Astrocyte (in vitro differentiated cells and primary cell): ENCODE measurements around the gene LMCD1. TPM values are rescaled to one million over a fixed set of nuclear protein-coding genes. Genes with fewer than 3 reads are reported as not detected.

ENCODE experiments used
- DNase-seq: peaks from one replicate; pipeline ENCODE4 v3.0.0-alpha.2; 2010; ENCODE audit warnings: low read depth
- FAIRE-seq: peaks from 2 replicates; lab custom pipeline; 2011; peaks lifted over from hg19 to GRCh38; lab: Jason Lieb, UNC
- H2AFZ ChIP-seq: 2 replicates; pipeline ENCODE4 v1.6.0; 2012; ENCODE audit warnings: low read depth, low read length, inconsistent platforms
- H3K27ac ChIP-seq: 2 replicates; pipeline ENCODE4 v1.5.1; 2011; ENCODE audit warnings: low read depth, low read length, inconsistent platforms
- H3K27me3 ChIP-seq: 2 replicates; pipeline ENCODE4 v1.6.0; 2011; ENCODE audit warnings: low read length, inconsistent platforms; ENCODE audit not compliant: insufficient read depth
- H3K36me3 ChIP-seq: 2 replicates; pipeline ENCODE4 v1.5.1; 2011; ENCODE audit warnings: low read length, inconsistent platforms; ENCODE audit not compliant: insufficient read depth
- H3K4me1 ChIP-seq: 2 replicates; pipeline ENCODE4 v1.5.1; 2011; ENCODE audit warnings: low read length, inconsistent platforms; ENCODE audit not compliant: insufficient read depth
- H3K4me2 ChIP-seq: 2 replicates; pipeline ENCODE4 v1.6.0; 2012; ENCODE audit warnings: low read length, inconsistent platforms
- H3K4me3 ChIP-seq: 2 replicates; pipeline ENCODE4 v1.5.1; 2011; ENCODE audit warnings: low read depth, mild to moderate bottlenecking, low read length, inconsistent platforms; ENCODE audit not compliant: insufficient read depth
- H3K79me2 ChIP-seq: 2 replicates; pipeline ENCODE4 v1.6.0; 2012; ENCODE audit warnings: mild to moderate bottlenecking, low read length, inconsistent platforms; ENCODE audit not compliant: insufficient read depth
- H3K9ac ChIP-seq: 2 replicates; pipeline ENCODE4 v1.6.0; 2012; ENCODE audit warnings: mild to moderate bottlenecking, low read length, inconsistent platforms
- H3K9me3 ChIP-seq: 2 replicates; pipeline ENCODE4 v1.5.1; 2012; ENCODE audit warnings: low read depth, mild to moderate bottlenecking, low read length, inconsistent platforms; ENCODE audit not compliant: insufficient read depth
- H4K20me1 ChIP-seq: 2 replicates; pipeline ENCODE4 v1.6.0; 2012; ENCODE audit warnings: low read length, inconsistent platforms; ENCODE audit not compliant: insufficient read depth
- H3K27ac Mint-ChIP-seq: one replicate; pipeline ENCODE4 v1.8.0; 2021; ENCODE audit warnings: mild to moderate bottlenecking, mixed read lengths; ENCODE audit not compliant: unreplicated experiment
- H3K27me3 Mint-ChIP-seq: one replicate; pipeline ENCODE4 v1.8.0; 2021; ENCODE audit warnings: low read depth, mixed read lengths; ENCODE audit not compliant: unreplicated experiment
- H3K36me3 Mint-ChIP-seq: one replicate; pipeline ENCODE4 v1.8.0; 2021; ENCODE audit warnings: low read depth, mixed read lengths; ENCODE audit not compliant: unreplicated experiment
- H3K4me1 Mint-ChIP-seq: one replicate; pipeline ENCODE4 v1.8.0; 2021; ENCODE audit warnings: low read depth, mixed read lengths; ENCODE audit not compliant: unreplicated experiment
- H3K4me3 Mint-ChIP-seq: one replicate; pipeline ENCODE4 v1.8.0; 2021; ENCODE audit warnings: mild to moderate bottlenecking, moderate library complexity, mixed read lengths; ENCODE audit not compliant: unreplicated experiment
- H3K9me3 Mint-ChIP-seq: one replicate; pipeline ENCODE4 v1.8.0; 2021; ENCODE audit warnings: mild to moderate bottlenecking, mixed read lengths; ENCODE audit not compliant: unreplicated experiment
- EZH2 ChIP-seq: IDR thresholded peaks from 2 replicates; pipeline ENCODE4 v1.6.1; 2012; ENCODE audit warnings: mild to moderate bottlenecking, low read length, inconsistent platforms; ENCODE audit not compliant: insufficient read depth
- total RNA-seq: library from RNA; stranded (reverse); gene quantifications from 2 replicates; pipeline ENCODE4 v1.2.1, GENCODE V29; 2021
- TF ChIP-seq, protein P1 (sequence below): IDR thresholded peaks from 2 replicates; pipeline ENCODE4 v1.5.1; 2011; ENCODE audit warnings: low read depth, mild to moderate bottlenecking, inconsistent platforms, low read length, moderate library complexity; ENCODE audit not compliant: insufficient read depth

Gene LMCD1
- total RNA-seq, 1 donor from 2014 or later = 374 TPM

DNA sequence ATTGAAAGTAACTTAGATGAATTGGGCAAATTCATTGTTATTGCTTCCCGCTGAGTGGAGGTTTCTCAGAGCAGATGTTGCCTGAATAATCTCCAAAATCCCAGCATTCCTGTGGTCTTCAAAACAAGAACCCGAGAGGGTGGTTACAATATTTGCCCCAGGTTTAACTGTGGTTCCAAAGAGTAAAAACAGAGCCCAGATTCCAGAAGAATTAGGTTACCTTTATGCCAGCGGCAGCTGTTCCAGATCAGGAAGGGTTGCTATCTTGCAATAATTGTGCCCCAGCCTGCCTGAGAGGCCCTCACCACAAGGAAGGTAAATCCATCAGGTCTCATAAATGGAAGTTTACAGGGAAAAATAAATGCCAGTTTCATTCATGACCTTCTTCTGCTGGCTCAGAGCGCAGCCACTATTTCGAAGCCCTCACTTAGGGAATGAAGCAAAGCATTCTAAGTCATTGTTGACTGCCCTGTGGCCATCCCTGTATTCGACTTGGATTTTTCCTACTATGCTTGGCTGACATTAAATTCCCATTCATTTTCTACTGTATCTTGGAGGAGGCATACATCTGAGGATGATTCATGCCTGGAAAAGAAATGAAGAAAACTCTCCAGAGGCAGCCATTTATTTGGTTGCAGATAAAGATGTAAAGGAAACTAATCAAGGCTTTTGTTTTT lies 88.4 kb downstream of the LMCD1 start:
- H3K4me3 ChIP-seq = no peak overlapping the region
- peak overlapping the region; percentile 27 for H3K9ac ChIP-seq
- H3K4me2 ChIP-seq = peak overlapping the region; percentile 20
- H3K9me3 ChIP-seq = no peaks in the 10 kb centered on the region
- FAIRE-seq (peak; percentile 63), DNase-seq (peak; percentile 93)
- H3K9me3 Mint-ChIP-seq = no peaks in the 10 kb centered on the region
- H3K36me3 Mint-ChIP-seq = no peaks in the 10 kb centered on the region
- no peaks in the 10 kb centered on the region for H3K36me3 ChIP-seq
- no peaks in the 10 kb centered on the region for H4K20me1 ChIP-seq
- no peaks in the 10 kb centered on the region for H3K27me3 ChIP-seq
- H3K4me1 ChIP-seq = peaks cover 10% of the 10 kb centered on the region
- no peak overlapping the region for H3K4me3 Mint-ChIP-seq
- no peaks in the 10 kb centered on the region for H3K79me2 ChIP-seq
- TF ChIP-seq EZH2 = no peak
- TF ChIP-seq, protein P1, sequence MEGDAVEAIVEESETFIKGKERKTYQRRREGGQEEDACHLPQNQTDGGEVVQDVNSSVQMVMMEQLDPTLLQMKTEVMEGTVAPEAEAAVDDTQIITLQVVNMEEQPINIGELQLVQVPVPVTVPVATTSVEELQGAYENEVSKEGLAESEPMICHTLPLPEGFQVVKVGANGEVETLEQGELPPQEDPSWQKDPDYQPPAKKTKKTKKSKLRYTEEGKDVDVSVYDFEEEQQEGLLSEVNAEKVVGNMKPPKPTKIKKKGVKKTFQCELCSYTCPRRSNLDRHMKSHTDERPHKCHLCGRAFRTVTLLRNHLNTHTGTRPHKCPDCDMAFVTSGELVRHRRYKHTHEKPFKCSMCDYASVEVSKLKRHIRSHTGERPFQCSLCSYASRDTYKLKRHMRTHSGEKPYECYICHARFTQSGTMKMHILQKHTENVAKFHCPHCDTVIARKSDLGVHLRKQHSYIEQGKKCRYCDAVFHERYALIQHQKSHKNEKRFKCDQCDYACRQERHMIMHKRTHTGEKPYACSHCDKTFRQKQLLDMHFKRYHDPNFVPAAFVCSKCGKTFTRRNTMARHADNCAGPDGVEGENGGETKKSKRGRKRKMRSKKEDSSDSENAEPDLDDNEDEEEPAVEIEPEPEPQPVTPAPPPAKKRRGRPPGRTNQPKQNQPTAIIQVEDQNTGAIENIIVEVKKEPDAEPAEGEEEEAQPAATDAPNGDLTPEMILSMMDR = no peak
- H2AFZ ChIP-seq = no peak overlapping the region
- peak overlapping the region; percentile 47 for H3K27ac Mint-ChIP-seq
- no peaks in the 10 kb centered on the region for H3K27me3 Mint-ChIP-seq
- peaks cover 30% of the 10 kb centered on the region for H3K4me1 Mint-ChIP-seq
- peak overlapping the region; percentile 62 for H3K27ac ChIP-seq

DNA sequence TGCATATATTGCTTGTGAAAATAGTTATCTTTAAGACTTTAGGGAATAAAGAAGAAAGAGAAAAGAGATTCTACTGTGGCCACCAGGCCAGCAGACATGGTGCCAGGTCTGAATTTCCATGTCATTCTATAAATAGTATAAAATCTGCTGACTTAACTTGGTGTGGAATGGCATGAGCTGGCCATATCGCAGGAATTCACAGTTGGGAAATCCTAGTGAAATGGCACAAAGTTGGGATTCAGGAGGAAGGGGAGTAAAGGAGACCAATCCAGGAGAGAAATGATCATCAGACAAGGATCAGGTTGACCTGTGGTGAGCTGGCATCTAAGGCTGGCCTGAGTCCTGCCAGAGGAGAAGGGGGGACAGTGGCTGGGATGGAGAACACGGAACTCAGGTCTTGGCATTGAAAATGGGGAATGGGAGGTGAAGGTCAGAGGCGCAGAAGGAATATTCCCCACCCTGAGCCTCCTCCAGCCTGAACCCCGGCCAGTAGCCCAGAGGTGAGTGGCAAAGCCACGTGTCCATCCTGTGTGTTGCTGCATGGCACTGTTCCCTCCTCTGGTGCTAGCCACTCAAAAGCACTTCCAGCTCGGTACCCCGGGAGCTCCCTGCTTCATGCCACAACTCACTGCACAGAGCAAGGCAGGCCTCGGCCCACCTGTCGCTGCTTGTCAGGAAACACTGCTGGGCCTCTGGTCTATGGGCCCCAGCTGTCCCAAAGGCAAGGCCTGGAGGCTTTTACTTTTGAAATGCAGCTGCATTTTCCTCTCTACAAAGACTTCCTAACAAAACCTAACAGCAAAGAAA lies 91.6 kb downstream of the LMCD1 start:
- no peak for TF ChIP-seq EZH2
- TF ChIP-seq, protein P1 = no peak
- no peak overlapping the region for H3K4me3 Mint-ChIP-seq
- no peak for FAIRE-seq

More for the DNA sequence above, 91.6 kb downstream of the LMCD1 start:
- Mint-ChIP-seq H3K27me3 (no peaks in the 10 kb centered on the region), H3K4me1 (peaks cover 30% of the 10 kb centered on the region), H3K9me3 (no peaks in the 10 kb centered on the region), H3K27ac (no peak overlapping the region), H3K36me3 (no peaks in the 10 kb centered on the region)
- peak; percentile 22 for DNase-seq
- Histone ChIP-seq H3K27ac (no peak overlapping the region), H3K27me3 (no peaks in the 10 kb centered on the region), H3K4me2 (no peak overlapping the region), H4K20me1 (no peaks in the 10 kb centered on the region), H2AFZ (no peak overlapping the region), H3K9me3 (no peaks in the 10 kb centered on the region), H3K4me3 (no peak overlapping the region), H3K36me3 (no peaks in the 10 kb centered on the region), H3K79me2 (no peaks in the 10 kb centered on the region), H3K9ac (no peak overlapping the region), H3K4me1 (peaks cover 10% of the 10 kb centered on the region)
